Nephron (organoid): ENCODE results near the gene DNAJB13.
A peak's percentile ranks its signal among the peaks of the same experiment; 100 is the strongest.

Experiments
- H3K27ac Mint-ChIP-seq, 3 experiments: 2 replicates each; pipeline ENCODE4 v1.8.0; 2020; ENCODE audit warnings: mixed read lengths in 3 of 3, mild to moderate bottlenecking in 2 of 3, moderate library complexity in 1 of 3
- H3K27me3 Mint-ChIP-seq: 2 replicates; pipeline ENCODE4 v1.8.0; 2021; ENCODE audit warnings: low read depth, mild to moderate bottlenecking, moderate library complexity, mixed read lengths
- H3K36me3 Mint-ChIP-seq: 2 replicates; pipeline ENCODE4 v1.8.0; 2020; ENCODE audit warnings: low read depth, mixed read lengths
- H3K4me1 Mint-ChIP-seq: 2 replicates; pipeline ENCODE4 v1.8.0; 2020; ENCODE audit warnings: mixed read lengths
- H3K4me3 Mint-ChIP-seq, 3 experiments: 2 replicates each; pipeline ENCODE4 v1.8.0; 2020; ENCODE audit warnings: mild to moderate bottlenecking in 3 of 3, mixed read lengths in 3 of 3, moderate library complexity in 2 of 3
- H3K9me3 Mint-ChIP-seq: 2 replicates; pipeline ENCODE4 v1.8.0; 2020; ENCODE audit warnings: mixed read lengths
- TF ChIP-seq, protein P1 (sequence below), 3 experiments: fragments of 200-600 bp; sonication (generic); IDR thresholded peaks; one replicate each; pipeline ENCODE4 v1.5.0; 2021; ENCODE audit warnings: antibody characterized with exemption in 3 of 3; ENCODE audit not compliant: unreplicated experiment in 3 of 3

Gene DNAJB13

DNA sequence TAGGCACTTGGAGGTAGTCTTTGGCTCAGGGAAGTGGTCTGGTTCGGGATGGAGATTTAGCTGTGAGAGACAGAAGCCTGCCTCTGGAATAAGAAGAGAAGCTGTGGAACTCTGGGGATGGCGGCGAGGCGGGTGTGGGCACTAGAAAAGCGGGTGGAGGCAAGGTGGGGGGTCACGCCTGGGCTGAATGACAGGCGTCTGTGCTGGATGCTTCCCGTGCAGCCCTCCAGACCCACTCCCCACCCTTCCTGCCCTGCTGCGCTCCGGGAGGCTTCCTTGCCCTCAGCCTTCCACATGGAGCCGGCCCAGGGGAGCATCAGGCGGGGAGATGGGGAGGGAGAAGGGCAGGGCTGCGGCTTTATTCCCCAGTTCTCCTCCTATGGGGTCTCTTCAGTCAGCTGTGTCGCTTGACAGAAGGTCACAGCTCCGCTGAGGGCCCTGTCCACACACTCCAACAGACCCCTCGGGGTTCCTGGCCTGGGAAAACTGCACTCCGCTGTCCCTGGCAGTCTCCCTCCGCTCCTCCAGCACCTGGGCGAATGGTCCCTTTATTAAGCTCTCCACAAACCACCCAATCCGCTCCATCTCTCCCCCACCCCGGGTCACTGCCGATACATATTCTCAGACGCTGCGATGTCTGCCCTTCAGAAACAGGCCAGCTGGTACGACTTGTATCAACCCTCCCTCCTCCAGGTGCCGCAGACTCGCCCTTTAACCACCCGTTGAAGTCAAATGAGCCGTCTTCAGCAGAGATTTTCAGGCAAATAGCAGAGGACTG is 6.2 kb downstream of the DNAJB13 start:
- no peaks in the 10 kb centered on the region for H3K9me3 Mint-ChIP-seq
- H3K4me3 Mint-ChIP-seq, result no peak overlapping the region
- no peaks in the 10 kb centered on the region for H3K36me3 Mint-ChIP-seq
- H3K4me1 Mint-ChIP-seq, result peaks cover 2% of the 10 kb centered on the region
- peak overlapping the region in 2 of 3 experiments; percentile 38 to 53 for H3K27ac Mint-ChIP-seq
- TF ChIP-seq, protein P1, sequence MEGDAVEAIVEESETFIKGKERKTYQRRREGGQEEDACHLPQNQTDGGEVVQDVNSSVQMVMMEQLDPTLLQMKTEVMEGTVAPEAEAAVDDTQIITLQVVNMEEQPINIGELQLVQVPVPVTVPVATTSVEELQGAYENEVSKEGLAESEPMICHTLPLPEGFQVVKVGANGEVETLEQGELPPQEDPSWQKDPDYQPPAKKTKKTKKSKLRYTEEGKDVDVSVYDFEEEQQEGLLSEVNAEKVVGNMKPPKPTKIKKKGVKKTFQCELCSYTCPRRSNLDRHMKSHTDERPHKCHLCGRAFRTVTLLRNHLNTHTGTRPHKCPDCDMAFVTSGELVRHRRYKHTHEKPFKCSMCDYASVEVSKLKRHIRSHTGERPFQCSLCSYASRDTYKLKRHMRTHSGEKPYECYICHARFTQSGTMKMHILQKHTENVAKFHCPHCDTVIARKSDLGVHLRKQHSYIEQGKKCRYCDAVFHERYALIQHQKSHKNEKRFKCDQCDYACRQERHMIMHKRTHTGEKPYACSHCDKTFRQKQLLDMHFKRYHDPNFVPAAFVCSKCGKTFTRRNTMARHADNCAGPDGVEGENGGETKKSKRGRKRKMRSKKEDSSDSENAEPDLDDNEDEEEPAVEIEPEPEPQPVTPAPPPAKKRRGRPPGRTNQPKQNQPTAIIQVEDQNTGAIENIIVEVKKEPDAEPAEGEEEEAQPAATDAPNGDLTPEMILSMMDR (IDR thresholded peaks at IDR 0.05; ENCODE audit: unreplicated experiment in 3 of 3), result no peak
- H3K27me3 Mint-ChIP-seq, result peaks cover 9% of the 10 kb centered on the region

DNA sequence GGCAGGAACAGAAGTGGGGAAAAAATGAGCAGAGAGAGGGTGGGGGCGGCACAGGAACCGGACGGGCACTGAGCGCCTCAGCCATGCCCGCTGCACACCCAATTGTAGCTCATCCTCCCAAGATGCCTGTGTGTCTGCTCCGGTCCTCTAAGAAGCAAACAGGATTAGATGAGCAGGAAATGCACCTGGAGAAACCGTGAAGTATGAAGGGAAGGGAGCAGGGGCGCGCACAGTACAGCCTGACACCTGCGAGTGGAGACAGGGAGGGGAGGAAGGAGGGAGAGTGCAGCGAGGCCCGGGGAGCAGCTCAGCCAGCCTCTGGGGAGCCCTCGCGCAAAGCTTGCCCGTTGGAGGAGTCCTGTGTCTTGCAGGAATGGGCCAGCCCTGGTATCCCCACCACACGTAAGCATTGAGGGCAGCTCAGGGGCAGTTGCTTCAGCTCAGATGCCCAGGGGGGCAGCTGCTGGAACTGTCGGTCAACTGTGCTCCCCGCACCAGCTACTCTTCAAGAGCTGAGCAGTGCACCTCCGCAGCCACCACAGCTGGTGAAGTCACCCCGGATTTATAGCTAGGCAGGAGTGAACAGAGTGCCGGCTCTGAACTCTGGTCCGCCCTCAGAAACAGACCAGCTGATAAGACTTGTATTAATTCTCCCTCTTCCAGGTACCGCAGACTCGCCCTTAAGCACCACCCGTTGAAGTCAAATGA is 7.0 kb downstream of the DNAJB13 start:
- Mint-ChIP-seq H3K4me3 (no peak overlapping the region), H3K27ac (peak overlapping the region in 2 of 3 experiments; percentile 38 to 53), H3K4me1 (no peaks in the 10 kb centered on the region), H3K9me3 (no peaks in the 10 kb centered on the region), H3K36me3 (no peaks in the 10 kb centered on the region), H3K27me3 (peaks cover 9% of the 10 kb centered on the region)
- TF ChIP-seq, protein P1 (IDR thresholded peaks at IDR 0.05; ENCODE audit: unreplicated experiment in 3 of 3), result no peak

DNA sequence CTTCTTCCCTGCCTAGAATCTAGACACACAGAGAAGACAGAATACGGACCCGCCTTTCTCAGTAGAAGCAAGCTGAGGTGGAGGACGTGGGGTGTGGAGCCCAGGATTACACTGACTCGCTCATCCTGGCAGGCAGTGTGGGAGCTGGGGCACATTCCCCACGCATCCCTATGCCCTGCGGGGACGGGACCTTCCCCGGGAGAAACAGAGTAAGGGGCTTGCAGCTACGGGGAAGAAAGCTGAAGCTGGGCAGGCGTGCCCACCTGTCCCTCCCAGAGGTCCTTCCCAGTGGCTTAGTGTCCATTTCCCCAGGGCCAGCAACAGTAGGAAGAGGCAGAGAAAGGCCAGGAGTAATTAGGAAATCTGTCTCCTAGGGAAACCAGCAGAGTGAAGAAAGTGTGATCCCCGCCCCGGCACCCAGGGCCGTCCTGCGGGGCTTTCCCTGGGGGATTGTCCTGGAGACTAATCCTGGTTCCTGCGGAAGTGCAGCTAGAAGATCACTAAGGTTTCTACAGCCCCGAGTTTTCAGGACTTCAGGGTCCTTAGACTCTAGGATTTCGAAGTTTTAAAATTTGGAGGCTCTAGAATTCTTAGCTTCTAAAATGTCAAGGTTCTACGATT is 7.8 kb downstream of the DNAJB13 start:
- Mint-ChIP-seq H3K27me3 (peaks cover 9% of the 10 kb centered on the region), H3K36me3 (no peaks in the 10 kb centered on the region), H3K4me1 (no peaks in the 10 kb centered on the region), H3K4me3 (no peak overlapping the region), H3K9me3 (no peaks in the 10 kb centered on the region), H3K27ac (no peak overlapping the region)
- TF ChIP-seq, protein P1 (IDR thresholded peaks at IDR 0.05; ENCODE audit: unreplicated experiment in 3 of 3), result no peak

DNA sequence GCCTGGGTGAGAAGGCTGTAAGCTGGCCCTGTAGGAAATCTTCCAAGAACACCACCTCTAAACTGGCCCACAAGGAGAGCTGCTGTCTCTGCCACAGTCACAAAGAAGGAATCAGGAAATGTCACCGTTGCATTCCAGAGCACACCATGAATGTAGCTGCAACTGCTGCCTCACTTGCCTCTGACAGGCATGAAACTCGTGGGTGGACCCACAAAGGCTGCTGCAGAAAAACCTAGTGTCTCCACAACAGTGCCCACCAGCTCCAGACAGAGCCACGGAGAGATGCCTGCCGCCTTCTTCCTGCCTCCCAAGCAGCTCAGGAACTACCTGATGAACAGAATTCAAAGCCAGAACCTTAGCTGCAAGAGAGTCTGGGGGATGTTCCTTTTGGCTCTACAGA is 10.5 kb downstream of the DNAJB13 start:
- Mint-ChIP-seq H3K4me1 (no peaks in the 10 kb centered on the region), H3K27me3 (peaks cover 17% of the 10 kb centered on the region), H3K9me3 (no peaks in the 10 kb centered on the region), H3K4me3 (no peak overlapping the region), H3K36me3 (no peaks in the 10 kb centered on the region), H3K27ac (no peak overlapping the region)
- TF ChIP-seq, protein P1 (IDR thresholded peaks at IDR 0.05; ENCODE audit: unreplicated experiment in 3 of 3), result no peak

DNA sequence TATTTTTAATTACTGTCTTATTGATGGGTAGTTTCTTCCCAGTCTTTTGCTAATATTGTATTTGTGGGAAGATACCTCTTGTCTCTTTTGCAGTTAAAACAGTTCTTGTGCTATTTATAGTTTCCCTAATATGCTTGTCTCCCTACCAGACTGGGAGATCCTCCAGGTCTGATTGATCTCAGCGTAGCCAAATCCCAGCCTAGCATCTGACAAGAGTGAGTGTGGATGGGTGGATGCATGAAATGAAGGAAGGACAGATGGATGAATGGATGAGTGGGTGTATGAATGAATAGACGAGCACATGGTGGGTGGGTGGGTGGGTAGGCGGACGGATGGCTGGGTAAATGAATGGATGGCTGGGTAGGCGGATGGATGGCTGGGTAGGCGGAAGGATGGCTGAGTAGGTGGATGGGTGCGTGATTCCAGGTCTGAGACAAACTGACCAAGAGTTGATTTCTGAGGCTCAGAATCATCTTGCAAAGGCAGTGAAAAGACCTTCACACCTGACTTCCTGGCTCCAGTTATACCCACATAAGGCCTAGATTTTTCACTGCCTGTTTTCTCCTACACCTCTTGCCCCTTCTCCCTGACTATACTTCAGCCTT is 11.4 kb downstream of the DNAJB13 start:
- Mint-ChIP-seq H3K4me3 (no peak overlapping the region), H3K36me3 (no peaks in the 10 kb centered on the region), H3K9me3 (no peaks in the 10 kb centered on the region), H3K4me1 (no peaks in the 10 kb centered on the region), H3K27ac (no peak overlapping the region), H3K27me3 (peaks cover 17% of the 10 kb centered on the region)
- TF ChIP-seq, protein P1 (IDR thresholded peaks at IDR 0.05; ENCODE audit: unreplicated experiment in 3 of 3), result no peak
